ENCODE results near the gene MUC20.

DNA sequence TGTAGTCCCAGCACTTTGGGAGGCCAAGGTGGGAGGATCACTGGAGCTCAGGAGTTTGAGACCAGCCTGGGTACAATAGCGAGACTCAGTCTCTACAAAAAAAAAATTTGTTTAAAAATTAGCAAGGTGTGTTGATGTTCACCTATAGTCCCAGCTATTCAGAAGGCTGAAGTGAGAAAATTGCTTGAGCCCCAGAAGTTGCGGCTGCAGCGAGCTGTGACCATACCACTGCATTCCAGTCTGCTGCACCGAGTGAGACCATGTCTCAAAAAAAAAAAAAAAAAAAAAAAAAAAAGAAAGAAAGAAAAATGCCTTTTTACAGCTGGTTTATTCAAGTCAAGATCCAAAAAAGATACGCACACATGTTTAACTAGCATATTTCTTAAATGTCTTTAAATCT is 17.0 kb upstream of the MUC20 start:
- TF ChIP-seq, protein P1, sequence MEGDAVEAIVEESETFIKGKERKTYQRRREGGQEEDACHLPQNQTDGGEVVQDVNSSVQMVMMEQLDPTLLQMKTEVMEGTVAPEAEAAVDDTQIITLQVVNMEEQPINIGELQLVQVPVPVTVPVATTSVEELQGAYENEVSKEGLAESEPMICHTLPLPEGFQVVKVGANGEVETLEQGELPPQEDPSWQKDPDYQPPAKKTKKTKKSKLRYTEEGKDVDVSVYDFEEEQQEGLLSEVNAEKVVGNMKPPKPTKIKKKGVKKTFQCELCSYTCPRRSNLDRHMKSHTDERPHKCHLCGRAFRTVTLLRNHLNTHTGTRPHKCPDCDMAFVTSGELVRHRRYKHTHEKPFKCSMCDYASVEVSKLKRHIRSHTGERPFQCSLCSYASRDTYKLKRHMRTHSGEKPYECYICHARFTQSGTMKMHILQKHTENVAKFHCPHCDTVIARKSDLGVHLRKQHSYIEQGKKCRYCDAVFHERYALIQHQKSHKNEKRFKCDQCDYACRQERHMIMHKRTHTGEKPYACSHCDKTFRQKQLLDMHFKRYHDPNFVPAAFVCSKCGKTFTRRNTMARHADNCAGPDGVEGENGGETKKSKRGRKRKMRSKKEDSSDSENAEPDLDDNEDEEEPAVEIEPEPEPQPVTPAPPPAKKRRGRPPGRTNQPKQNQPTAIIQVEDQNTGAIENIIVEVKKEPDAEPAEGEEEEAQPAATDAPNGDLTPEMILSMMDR (IDR thresholded peaks at IDR 0.05) = no peak
- TF ChIP-seq EP300 (IDR thresholded peaks at IDR 0.05) (no peak), POLR2A (IDR thresholded peaks at IDR 0.05) (no peak)

Measured in ovary (tissue), 3 donors.